NCI-H345 (cell line): ENCODE results near the gene SLC43A1.
A peak's percentile ranks its signal among the peaks of the same experiment; 100 is the strongest.

ENCODE experiments used
- DNase-seq: peaks from one replicate; lab custom pipeline; 2025; lab: John Stamatoyannopoulos, UW

SLC43A1 gene

DNA sequence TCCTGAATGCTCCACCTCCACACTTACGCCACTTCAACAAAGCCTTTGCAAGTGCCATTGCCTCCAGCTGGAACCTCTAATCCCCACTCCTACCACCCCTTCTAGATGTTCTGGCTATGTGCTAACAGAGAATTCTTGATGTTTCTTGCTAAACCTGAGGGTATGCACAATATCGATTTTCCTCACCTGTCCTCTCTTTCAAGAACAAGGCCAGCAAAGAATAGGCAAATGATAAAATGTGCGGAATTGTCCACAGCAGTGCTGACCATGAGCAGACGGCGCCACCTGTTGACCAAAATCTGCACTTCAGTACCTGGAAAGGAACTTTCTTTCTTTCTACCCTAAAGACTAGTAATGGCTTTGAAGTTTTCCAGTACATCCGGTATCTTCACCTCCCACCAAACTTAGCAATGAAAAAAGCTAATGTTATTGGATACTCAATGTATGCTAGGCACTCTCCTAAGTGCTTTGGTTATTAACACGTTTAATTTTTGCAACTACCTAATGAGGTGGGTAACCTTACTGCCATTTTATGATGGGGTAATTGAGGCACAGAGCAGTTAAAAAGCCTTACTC, 11.6 kb upstream of the SLC43A1 start:
- peak; percentile 35 for DNase-seq

DNA sequence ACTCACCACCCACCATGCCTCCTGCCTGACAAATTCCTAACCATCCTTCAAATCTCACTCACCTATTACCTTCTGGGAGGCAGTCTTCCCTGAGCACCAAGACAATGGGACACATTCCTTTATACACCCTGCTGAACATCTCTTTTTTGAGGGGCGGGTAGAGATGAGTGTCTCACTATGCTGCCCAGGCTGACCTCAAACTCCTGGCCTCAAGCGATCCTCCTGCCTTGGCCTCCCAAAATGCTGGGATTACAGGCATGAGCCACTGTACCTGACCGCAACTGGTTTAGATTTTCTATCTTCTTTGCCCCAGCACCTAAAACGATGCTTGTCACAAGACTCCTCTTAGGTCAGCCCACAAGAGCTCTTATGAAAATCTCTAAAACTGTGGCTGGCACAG, 7.9 kb upstream of the SLC43A1 start:
- DNase-seq = no peak

DNA sequence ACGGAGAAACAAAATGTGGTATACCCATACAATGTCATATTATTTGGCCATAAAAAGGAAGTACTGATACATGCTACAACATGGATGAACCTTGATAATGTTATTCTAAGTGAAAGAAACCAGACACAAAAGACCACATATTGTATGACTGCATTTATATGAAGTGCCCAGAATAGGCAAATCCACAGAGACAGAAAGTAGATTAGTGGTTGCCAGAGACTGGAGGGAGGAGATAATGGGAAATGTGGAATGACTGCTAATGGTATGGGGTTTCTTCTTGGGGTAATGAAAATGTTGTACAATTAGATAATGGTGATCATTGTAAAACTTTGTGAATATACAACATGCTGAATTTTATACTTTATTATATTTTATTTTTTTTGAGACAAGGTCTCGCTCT, 5.6 kb upstream of the SLC43A1 start:
- DNase-seq = no peak

DNA sequence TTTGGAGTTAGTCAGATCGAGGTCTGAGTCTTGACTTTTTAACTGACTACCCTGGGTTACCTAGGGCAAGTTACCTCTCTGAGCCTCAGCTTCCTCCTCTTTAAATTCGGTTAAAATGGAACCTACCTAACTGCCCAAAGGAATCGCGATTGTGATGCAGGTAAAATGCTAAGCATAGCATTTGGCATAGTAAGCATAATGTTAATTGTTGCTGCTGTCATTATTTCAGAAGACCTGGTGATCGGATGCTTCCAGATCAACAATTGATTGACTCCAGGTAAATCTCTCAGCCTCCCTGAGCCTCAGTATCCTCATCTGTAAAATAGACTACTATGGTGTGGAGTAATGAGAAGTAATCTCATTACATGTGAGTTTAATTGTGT, 550 bp upstream of the SLC43A1 start:
- DNase-seq = no peak

DNA sequence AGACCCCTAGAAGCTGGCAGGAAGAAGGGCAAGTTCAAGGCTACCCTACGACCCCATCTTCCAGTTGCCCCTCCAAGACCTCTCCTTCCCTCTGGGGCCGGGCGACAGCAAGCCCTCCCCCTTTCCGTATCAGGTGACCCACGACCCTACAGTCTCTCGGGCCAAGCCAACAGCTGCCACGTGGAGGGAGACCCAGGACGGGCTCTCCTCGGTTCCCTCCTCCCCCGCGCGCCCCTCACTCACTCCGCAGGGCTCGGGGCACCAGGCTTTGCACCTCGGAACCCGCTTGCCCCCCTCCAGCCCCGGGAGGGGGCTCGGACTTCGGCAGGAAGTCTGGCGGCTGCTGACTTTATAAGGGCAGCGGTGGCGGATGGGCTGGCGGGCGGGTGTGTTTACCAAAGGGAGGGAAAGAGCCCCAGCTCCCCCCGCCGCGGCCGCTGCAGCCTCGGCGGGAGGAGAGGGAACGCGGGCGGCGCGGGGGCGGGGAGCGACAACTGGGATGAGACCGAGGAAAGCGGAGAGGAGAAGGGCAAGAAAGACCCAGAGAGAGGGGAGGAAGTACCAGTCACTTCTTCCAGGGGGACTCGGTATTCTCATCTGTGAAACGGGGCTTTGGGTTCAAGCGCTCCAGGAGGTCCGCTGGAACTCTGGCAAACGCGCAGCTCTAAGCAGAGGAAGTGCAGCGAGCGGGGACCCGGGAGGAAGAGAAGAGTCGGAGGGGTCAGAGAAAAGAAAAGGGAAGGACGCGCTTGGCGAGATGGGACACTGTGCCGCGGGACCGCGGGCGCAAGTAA, 767 bp downstream of the SLC43A1 start:
- DNase-seq = peak; percentile 7

DNA sequence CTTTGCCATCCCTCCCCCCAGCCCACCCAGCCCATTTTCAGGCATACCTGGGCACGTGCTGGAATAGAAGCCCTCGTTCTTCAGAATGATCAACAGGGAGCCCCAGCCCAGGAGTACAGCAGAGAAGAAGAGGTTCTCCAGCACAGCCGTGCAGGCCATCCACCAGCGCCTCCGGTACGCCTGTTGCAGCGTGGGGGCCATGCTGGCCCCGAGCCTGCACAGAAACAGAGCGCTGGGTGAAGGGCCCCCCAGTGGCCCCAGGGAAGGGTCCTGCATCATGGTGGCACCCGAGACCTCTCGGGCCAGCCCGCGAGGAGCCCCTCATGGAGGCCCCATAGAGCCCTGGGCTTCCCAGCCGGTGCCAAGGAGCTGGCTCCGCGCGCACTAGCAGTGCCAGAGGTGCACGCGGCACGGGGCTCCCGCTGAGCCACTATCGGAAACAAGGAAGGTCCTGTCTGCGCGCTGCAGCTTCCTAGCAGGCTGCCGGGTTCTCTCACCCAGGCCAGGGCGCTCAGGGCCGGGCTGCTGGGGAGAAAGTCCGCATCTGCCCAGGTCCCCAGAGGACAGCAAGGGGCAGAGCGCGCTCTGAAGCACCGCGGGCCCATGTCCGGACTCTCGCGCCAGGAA, 1.5 kb downstream of the SLC43A1 start:
- DNase-seq = peak; percentile 33

DNA sequence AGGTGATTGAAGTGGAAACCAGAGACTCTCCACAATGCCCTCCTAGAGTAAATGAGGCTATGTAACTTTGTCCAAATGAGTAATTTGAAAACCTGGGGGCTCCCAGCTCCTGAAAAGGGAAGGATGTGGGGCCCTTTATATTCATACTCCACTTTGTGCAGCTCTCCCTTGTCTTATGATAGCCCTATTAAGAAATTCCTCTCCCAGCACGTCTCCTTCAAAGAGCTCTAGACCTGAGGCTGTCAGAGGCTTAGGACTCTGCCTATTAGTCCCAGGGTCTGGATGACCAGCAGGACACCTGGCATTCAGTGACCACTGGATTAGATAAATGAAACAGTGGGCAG, 2.1 kb downstream of the SLC43A1 start:
- DNase-seq = no peak

DNA sequence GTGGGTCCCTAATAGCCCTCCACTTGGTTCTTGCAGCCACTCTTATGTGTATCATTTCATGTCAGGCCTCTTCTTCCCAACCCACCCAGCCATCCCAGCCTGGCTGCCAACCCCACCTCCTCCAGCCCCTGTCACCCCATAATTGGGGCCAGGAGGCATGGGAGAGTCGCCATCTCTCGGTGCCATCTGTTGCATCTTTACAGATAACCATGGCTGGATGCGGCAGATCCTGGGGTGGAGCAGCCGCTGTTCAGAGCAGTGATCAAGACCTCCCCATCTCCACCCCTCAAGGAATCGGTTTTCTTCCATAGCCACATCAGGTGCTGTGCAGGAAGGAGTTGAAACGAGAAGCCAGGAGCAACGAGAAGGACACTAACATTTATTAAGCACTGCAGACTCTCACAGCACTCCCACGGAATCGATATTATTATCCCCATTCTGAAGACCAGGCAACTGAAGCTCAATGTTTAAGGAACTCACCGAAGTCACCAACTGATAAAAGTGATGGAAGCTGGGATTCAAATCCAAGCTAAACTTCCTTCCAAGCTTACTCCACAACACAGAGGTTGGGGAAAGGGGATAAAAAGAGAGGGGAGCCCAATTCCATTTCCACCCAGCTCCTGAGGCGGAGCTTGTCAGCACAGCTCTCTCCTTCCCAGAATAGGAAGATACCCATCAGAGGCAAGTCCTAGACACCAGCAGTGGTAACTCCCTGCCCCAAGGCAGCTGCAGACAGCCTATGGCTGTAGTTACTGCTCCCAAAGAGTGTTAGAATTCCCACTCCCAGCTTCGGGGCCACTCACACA, 2.7 kb downstream of the SLC43A1 start:
- no peak for DNase-seq

DNA sequence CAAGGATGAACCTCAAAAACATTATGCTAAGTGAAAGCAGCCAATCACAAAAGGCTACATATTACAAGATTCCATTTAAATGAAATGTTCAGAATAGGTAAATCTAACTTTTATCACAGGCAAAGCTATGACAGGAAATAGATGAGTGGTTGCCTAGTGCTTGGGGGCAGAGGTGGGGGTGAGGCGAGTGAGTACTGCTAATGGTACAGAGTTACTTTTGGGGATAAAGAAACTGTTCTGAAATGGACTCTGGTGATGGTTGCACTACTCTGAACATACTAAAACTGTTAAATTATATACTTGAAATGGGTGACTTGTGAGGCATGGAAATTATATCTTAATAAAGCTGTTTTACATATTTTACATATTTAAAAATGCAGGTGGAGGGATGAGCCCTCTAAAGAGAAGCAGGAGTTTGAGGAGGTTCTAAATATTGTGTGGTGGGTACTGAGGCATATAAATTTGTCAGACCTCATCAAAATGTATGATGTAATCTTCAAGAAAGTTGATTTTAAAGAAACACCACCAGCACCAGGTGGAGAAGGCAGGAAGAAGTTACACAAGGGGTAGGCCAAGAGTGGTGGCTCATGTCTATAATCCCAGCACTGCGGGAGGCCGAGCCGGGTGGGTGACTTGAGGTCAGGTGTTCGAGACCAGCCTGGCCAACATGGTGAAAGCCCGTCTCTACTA, 3.6 kb downstream of the SLC43A1 start:
- DNase-seq = no peak

DNA sequence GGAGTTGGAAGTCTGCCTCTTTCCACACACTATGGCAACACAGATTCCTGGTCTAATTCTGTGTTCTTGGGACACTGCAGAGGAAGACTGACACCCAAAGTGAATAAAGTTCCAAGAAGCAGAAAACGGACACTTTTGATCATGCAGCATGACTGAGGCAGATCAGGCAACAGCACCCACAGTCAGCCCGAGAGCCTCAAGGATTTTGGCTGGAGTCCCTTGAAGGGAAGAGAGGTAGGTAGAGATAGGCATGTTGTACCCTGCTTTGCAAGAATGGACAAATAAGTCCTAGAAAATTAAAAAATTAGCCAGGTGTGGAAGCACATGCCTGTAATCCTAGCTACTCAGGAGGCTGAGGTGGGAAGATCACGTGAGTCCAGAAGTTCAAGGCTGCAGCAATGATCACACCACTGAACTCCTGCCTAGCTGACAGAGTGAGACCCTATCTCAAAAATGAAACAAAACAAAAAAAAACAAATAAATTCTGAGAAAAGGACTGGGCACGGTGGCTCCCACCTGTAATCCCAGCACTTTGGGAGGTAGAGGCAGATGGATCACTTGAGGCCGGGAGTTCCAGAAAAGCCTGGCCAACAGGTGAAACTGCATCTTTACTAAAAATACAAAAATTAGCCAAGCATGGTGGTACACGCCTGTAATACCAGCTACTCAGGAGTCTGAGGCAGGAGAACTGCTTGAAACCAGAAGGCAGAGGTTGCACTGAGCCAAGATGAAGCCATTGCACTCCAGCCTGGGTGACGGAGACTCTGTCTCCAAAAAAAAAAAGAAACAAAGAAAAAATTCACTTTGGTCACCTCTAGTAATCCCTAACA, 6.9 kb downstream of the SLC43A1 start:
- no peak for DNase-seq

DNA sequence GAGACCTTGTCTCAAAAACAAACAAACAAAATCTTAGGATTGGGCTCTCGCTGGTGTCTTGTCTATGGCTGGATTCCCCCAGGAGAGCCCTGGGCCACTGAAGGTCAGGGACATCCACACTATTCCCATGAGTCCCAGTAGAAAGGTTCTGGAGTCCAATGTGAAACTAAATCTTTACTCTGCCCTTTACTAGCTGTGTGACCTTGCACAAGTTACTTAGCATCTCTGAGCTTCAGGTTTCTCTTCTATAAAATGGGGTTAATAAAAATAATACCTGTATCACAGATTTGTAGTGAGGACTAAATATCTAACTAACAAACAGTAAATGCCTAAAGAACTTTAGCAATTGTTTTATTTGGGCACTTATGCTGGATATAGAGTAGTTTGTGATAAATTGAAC, 9.0 kb downstream of the SLC43A1 start:
- DNase-seq = no peak

DNA sequence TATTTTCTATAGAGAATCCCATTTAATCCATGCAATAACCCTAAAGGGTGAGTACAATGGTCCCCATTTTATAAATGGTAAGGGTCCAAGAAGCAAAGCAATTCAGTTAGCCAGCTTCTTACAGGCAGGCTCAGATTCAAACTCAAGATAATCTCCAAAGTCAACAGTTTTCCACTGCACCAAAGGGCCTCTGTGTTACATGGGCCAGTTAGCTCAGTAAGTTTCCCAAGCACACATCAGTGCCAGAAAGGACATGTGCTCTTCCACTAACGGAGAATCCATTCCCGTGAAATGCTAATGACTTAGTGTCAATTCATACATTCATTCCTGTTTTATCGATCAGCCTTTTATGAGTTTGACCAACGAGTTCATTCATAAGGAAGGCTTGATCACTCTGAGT, 11.0 kb downstream of the SLC43A1 start:
- no peak for DNase-seq

DNA sequence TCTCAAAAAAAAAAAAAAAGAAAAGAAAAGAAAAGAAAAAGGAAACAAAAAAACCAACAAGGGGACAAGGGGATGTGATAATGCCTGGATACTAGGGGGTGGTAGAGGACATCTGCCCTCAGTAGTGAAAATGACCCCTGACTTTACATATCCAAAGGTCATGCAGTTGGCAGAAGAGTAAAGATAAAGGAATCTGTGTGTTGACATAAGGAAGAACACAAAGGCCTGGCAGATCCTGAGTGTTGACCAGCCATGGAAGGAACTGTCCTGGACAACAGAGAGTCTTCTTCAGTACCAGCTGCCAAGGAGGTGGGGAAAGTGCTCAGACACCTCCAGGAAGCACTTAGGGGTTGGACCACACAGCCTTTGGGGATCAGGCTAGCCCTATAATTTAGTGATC, 12.6 kb downstream of the SLC43A1 start:
- DNase-seq = no peak

DNA sequence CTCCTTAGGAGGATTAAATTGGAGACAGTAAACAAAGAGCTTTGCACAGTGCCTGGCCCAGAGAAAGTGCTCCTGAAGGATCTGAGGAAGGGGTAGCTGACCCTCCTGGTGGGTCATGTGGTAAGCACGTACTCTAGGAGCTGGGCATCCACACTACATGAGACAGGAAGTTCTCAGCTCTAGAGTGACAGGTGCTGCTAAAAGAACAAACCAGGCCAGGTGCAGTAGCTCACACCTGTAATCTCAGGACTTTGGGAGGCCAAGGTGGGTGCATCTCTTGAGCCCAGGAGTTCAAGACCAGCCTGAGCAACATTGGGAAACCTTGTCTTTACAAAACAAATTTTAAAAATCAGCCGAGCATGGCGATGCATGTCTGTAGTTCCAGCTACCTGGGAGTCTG, 13.1 kb downstream of the SLC43A1 start:
- no peak for DNase-seq

DNA sequence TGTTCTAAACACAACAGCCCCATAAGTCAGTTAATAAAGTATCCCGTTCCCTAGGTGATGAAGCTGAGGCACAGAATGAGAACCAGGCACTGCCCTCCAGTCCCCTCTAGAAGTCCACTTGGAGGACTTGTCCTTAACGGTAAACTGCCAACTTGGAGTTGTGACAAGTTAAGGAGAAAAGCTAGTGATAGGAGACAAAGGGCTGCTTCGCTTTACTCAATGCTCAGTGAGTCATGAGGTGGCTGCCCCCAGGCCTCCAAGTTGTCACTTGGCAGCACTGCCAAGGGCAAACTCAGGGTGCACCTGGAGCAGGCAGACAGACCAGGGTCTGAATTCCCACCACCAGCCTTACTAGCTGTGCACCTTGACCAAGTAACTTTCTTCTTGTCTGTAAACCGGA, 13.5 kb downstream of the SLC43A1 start:
- no peak for DNase-seq

DNA sequence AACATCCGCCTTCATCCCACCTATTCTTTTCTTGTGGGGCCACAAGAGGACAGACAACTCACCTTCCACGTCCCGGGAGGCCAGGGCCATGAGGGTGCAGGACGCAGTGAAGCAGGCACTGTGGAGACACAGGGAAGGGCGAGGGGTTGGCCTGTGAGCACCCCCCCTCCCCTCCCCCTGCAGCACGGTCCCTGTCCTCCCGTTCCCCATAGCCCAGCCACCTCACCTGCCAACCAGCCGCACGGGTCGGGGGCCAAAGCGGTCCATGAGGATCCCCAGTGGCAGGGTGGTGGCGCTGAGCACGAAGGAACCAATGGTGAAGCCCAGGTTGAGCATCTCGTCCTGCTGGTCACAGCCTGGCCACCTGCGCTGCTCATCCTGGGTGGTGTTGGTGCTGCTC, 14.6 kb downstream of the SLC43A1 start:
- DNase-seq = no peak

DNA sequence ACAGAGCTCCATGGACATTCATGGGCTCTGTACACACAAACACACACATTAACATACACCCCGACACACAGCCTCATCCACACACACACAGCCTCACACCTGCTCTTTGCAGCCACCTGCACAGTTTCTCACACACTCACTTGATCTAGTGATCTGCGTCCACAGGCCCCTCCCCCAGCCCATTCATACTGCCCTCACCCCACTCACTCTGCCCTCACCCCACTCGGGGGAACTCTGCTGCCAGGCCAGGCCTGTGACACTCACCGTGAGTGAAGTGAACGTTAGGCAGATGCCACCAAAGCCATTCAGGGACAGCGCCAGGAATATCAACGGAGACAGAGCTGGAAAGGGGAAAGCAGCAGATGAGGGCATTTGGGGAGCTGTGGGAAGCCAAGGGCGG, 15.0 kb downstream of the SLC43A1 start:
- DNase-seq = no peak

DNA sequence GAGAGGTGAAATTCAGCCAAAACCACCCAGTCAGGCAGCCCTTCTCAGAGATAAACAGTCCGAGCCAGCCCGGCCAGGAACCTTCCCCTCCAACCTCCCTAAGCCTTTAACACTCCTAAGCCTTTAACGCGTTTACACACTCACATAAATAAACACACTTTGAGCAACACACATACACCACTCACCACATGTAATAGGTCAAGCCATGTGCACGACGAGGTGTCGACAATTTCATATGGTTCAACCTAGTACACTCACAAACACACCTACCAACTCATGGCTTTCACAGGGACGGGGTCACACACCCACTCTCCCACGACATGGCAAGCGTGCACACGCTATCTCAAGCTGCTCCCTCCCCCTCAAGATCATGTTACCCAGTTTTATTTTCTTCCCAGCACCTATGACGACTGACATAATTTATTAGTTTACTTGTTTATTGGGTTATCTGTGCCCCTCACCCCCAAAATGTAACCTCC, 15.5 kb downstream of the SLC43A1 start:
- no peak for DNase-seq

DNA sequence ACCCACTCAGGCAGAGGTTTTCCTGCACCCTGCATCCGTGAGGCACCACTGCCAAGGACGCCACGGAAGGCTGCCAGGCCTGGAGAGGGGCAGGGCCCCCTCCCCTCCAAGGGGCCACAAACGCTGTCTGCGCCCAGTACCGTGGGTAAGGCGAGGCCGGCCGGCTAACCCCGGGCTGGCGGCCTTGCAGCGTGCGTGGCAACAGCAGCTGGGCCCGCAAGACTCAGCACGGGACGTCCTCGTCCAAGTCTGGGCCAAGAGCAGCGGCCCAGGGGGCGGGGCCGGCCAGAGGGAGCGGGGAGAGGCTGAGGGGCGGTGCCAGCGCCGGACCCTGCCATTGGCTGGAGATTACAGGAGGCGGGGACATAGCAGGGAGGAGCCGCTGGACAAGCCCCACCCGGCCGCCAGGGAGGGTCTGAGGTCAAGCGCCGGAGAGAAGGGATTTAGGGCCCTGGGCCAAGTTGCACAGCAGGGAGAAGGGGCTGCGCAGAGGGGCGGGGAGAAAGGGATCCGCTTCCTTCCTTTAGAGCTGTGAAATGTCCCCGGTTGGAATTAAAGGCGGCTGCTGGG, 16.0 kb downstream of the SLC43A1 start:
- DNase-seq = peak; percentile 88

DNA sequence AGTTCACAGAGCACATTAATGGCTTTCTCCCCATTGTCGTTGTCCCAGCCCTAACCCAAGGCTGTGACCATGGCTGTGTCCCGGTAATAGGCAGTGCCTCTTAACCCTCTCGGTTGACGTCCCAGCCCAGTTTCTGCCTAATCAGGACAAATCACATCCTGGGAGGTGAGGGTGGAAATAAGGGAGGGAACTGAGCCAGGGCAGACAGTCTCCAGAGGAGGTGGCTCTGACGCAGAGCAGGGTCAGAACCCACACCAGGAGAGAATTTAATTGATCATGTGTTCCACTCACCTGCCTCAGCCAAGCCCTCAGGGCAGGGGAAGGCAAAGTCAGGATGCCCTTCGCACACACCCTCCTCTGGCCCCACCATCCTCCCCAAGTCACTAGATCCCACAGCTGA, 17.0 kb downstream of the SLC43A1 start:
- DNase-seq = no peak
